Muscle of leg (tissue), 11 donors: ENCODE measurements around the gene CREG2. TPM values are rescaled to one million over a fixed set of nuclear protein-coding genes. Genes with fewer than 3 reads are reported as not detected.
"Not testable (repeated sequence)": the region's sequence is repeated elsewhere in the genome, so short reads cannot be mapped to it uniquely, and the experiment has no call there.

Source experiments
- DNase-seq: peaks from one replicate; pipeline ENCODE4 v3.0.0; 2013
- H3K27ac ChIP-seq: one replicate; pipeline ENCODE4 v1.5.1; 2013; ENCODE audit warnings: mild to moderate bottlenecking, low read length, control low read depth
- H3K27me3 ChIP-seq: one replicate; pipeline ENCODE4 v1.6.1; 2013; ENCODE audit warnings: low read length; ENCODE audit not compliant: control insufficient read depth, insufficient read depth
- H3K36me3 ChIP-seq: one replicate; pipeline ENCODE4 v1.6.1; 2013; ENCODE audit warnings: low read length; ENCODE audit not compliant: control insufficient read depth, insufficient read depth
- H3K4me1 ChIP-seq: one replicate; pipeline ENCODE4 v1.6.1; 2013; ENCODE audit warnings: low read length; ENCODE audit not compliant: control insufficient read depth, insufficient read depth
- H3K4me3 ChIP-seq: one replicate; pipeline ENCODE4 v1.5.1; 2013; ENCODE audit warnings: low read length, control low read depth
- H3K9me3 ChIP-seq: replicated peaks from 2 replicates; pipeline ENCODE4 v1.6.1; 2013; ENCODE audit warnings: low read depth, low read length; ENCODE audit not compliant: control insufficient read depth
- WGBS: methylation state at CpG from one replicate; pipeline ENCODE4 v1.1.5; 2013; ENCODE audit warnings: missing lambda C conversion rate; ENCODE audit not compliant: insufficient coverage; 5-methylcytosine and 5-hydroxymethylcytosine counted together
- polyA plus RNA-seq, 8 donors: library from polyadenylated mRNA; unstranded; fragments of 120-200 nt; gene quantifications; one replicate each; pipeline versions ENCODE4 v1.2.1 to v1.2.3, GENCODE V29; 2013; ENCODE audit warnings: inconsistent platforms in 1 of 8, low replicate concordance in 1 of 8; ENCODE audit not compliant: insufficient read length in 8 of 8, insufficient read depth in 1 of 8
- total RNA-seq: library from RNA; stranded (reverse); fragments of 120-200 nt; gene quantifications from one replicate; pipeline ENCODE4 v1.2.4, GENCODE V29; 2013

CREG2 gene
- total and polyA plus RNA-seq, 9 donors: 2.4 to 5.3 (median 3.5) TPM

DNA sequence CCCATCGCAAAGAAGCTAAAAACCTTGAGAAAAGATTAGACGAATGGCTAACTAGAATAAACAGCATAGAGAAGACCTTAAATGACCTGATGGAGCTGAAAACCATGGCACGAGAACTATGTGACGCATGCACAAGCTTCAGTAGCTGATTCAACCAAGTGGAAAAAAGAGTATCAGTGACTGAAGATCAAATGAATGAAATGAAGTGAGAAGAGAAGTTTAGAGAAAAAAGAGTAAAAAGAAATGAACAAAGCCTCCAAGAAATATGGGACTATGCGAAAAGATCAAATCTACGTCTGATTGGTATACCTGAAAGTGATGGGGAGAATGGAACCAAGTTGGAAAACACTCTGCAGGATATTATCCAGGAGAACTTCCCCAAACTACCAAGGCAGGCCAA lies 70.7 kb downstream of the CREG2 start:
- not testable (repeated sequence) for H3K27me3 ChIP-seq, H3K27ac ChIP-seq, DNase-seq, H3K4me3 ChIP-seq, H3K9me3 ChIP-seq, H3K4me1 ChIP-seq, H3K36me3 ChIP-seq
- WGBS: no CpG with 5 or more reads among the region's 6 CpGs

DNA sequence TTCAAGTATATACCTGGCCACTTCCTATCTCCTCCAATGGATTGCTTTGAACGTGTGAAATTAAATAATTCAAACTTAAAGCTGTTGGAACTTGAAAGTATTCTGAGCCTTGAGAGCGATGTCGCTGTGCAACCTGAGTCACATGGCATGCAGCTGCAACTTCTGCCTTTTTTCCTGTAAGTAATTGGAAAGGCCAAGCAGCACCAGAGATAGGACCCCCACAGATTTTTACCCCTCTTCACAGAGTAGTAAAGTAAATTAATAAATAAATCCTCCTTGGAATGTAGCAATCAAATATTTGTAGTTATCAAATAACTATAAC lies 75.6 kb downstream of the CREG2 start:
- H3K27me3 ChIP-seq: no peaks in the 10 kb centered on the region
- DNase-seq: no peak
- H3K9me3 ChIP-seq: no peaks in the 10 kb centered on the region
- no peaks in the 10 kb centered on the region for H3K36me3 ChIP-seq
- WGBS: no CpG with 5 or more reads among the region's 3 CpGs
- peaks cover 7% of the 10 kb centered on the region for H3K4me1 ChIP-seq
- H3K4me3 ChIP-seq: no peak overlapping the region
- no peak overlapping the region for H3K27ac ChIP-seq

DNA sequence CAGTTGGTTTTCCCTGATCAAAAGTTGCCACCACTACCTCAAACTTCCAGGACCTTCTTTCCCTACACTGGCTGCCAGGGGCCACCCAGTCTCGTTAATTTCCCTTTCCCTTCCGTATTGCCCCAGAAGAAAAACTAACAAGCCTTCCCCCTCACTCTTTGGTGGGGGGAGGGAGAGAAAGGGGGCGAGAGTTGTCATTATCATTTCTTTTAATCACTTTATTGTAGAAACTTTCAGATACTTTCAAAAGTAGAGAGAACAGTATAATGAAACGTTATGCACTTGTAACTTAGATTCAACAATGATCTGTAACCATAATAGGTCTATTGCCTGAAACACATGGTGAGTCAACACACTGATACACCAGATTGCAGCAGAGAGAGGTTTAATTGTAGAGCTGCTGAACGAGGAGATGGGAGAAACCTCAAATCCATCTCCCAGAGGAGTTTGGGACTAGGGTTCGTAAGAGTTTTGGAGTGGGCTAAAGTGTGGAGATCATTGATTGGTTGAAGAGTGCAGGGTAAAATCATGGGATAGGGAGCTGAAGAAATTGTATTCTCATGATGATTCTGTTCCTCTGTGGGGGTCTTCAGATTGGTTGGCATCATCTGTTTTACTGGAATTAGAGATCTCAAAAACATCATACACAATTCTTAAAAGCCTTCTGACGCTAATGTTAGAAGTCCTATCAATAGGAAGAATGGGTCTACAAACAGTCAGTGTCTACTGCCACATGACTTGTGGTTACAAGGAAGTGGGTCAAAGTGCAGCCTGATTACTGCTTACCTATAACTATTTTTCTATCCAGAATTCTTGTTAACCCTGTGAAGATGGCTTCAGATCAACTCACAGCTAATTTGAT lies 76.2 kb downstream of the CREG2 start:
- Histone ChIP-seq H3K36me3 (no peaks in the 10 kb centered on the region), H3K9me3 (no peaks in the 10 kb centered on the region), H3K27me3 (no peaks in the 10 kb centered on the region), H3K4me3 (no peak overlapping the region), H3K4me1 (peaks cover 11% of the 10 kb centered on the region), H3K27ac (no peak overlapping the region)
- DNase-seq: no peak
- WGBS: no CpG with 5 or more reads among the region's 7 CpGs

DNA sequence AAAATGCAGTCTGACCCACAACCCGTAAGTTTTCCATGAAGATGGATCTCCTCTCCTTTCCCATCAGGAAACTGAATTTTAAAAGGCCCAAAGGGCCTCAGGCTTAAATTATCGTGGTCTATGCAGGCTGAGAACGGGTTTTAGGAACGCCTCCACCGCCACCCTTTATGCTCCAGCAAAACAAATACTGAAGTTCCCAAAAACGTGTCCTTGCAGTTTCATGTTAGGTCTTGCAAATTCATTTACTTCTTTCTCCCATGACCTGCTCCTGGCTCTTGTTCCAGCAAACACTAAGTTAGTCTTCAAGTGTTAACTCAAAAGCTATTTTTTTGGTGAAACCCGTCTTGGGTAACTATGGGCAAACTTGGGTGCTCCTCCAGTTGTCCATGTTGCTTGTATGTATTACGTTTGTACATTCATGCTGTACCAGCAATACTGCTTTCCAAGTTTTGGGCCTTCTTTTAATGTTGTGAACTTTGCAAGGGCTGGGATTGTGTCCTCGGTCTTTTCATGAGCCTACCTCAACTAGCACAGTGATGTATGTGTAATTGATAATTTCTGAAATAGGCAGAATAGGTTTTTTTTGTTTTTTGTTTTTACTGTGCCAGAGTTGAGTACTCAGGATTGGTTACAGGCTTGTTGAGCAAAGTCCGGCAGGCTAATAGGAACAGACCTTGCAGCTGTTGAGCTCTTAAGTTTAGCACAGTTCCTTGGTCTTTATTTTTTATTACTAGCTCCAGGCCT lies 77.0 kb downstream of the CREG2 start:
- no peaks in the 10 kb centered on the region for H3K9me3 ChIP-seq
- no peak for DNase-seq
- H3K27me3 ChIP-seq: no peaks in the 10 kb centered on the region
- WGBS: 69% methylated on average over 7 of the region's 10 CpGs
- peaks cover 13% of the 10 kb centered on the region for H3K4me1 ChIP-seq
- H3K36me3 ChIP-seq: no peaks in the 10 kb centered on the region
- no peak overlapping the region for H3K27ac ChIP-seq
- no peak overlapping the region for H3K4me3 ChIP-seq

DNA sequence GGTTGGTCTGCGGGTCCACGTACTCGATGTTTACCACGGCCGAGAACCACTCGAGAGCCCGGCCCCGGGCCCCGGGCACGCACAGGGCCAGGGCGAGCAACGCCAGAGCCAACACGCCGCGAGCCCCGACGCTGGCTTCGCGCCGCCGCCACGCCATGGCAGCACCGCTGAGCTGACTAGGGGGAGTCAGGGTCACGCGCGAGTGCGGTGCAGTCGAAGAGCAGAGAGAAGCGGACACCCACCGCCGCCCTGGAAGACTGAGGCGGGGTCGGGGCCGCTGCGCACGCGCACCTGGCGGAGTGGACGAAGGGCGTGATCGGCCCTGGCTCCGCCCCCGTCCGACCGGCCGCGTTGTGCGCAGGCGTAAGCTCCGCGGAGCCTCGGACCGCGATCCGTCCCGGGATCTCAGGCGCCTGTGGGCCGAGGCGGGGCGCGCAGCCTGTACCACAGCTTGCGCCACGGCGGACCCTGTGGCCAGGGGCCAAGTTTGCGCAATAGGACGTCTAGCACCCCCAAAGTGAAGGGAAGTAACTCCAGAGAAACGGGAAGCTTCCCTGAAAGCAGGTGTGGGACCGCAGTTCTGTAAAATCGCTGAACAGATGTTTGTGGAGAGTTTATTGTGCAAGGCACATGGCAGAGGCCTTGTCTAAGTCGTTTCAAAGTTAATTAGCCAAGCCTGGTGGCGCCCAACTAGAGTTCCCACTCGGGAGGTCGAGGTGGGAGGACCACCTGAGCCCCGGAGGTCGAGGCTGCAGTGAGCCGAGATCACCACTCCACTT lies 78.7 kb downstream of the CREG2 start, which contains the start of gene RNF149:
TSS of gene RNF149 (minus strand) at position 270 of the 779 bp plus-strand sequence. CDS start at position 157, 113 bp downstream.
- no peaks in the 10 kb centered on the region for H3K27me3 ChIP-seq
- peaks cover 13% of the 10 kb centered on the region for H3K4me1 ChIP-seq
- H3K27ac ChIP-seq: peak within 1 kb of the TSS; percentile 88
- WGBS: 1% methylated on average over 73 of the region's 76 CpGs
- peak within 1 kb of the TSS; percentile 76 for H3K4me3 ChIP-seq
- H3K9me3 ChIP-seq: no peaks in the 10 kb centered on the region
- peaks cover 2% of the 10 kb centered on the region for H3K36me3 ChIP-seq
- peak; percentile 95 for DNase-seq

DNA sequence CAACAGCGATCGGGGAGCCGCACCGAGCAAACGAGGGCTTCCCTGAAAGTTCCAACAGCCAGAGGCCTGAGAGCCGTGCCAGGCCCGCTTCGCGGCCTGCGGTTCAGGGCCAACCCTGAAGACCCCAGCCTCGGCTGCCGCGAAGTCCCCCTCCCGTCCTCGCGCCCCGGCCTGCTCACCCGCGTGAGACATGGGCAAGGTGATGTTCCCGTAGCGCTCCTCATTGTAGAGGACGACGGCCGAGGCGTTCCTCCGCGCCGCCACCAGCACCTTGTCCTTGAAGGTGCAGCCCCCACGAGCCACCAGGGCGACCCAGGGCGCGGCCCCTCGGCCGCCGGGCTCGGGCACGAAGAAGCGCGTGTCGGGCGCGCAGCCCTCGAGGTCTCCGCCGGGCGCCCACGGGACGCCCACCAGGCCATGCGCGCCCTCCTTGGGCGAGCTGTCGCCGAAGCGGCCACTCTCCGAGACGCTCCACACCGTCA lies 79.3 kb downstream of the CREG2 start:
- Histone ChIP-seq H3K36me3 (peaks cover 2% of the 10 kb centered on the region), H3K27me3 (no peaks in the 10 kb centered on the region), H3K4me3 (peak overlapping the region; percentile 76), H3K27ac (peak overlapping the region; percentile 63), H3K9me3 (no peaks in the 10 kb centered on the region), H3K4me1 (peaks cover 13% of the 10 kb centered on the region)
- DNase-seq: peak; percentile 36
- under 1% methylated on average over 57 of the region's 57 CpGs for WGBS

DNA sequence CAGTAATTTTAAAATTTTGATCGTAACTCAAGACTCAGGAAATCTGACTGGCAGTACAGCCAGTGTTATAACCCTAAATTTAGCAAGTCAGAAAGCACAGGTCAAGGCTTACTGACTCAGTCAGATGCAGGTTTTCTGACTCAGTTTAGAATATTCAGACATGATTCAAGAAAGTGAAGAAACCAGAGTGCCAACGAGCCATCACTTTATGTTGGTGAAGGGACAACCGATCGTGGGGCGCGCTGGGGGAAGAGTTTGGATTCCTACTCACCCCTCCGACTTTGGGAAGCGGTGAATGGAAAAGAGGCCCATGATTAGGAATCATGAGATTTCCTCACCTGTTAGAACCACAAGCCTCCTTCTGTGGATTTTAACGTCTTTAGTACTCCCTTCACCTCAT lies 79.8 kb downstream of the CREG2 start:
- Histone ChIP-seq H3K4me1 (peaks cover 13% of the 10 kb centered on the region), H3K4me3 (peak overlapping the region; percentile 76), H3K27me3 (no peaks in the 10 kb centered on the region), H3K27ac (peak overlapping the region; percentile 63), H3K9me3 (no peaks in the 10 kb centered on the region), H3K36me3 (peaks cover 2% of the 10 kb centered on the region)
- 80% methylated on average over 1 of the region's 9 CpGs for WGBS
- DNase-seq: no peak

DNA sequence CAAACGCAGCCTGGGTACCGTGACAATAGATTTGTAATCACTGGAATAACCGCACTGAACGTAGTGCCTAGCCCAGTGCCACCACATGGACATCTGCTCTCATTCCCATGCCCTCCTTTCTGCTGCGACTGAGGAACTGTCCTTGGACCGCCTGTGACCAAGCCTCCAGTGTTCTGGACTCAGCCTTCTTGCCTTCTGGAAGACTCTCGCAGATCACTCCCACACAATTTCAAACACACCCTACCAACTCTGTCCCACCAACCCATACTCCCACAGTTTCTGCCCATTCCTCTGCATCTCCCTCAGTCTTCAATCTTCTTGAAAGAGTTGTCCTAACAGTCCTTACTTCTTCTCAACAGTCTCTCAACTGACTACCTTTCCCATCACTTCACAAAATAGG lies 80.9 kb downstream of the CREG2 start:
- 76% methylated on average over 7 of the region's 7 CpGs for WGBS
- H3K27me3 ChIP-seq: no peaks in the 10 kb centered on the region
- peaks cover 2% of the 10 kb centered on the region for H3K36me3 ChIP-seq
- H3K27ac ChIP-seq: peak overlapping the region; percentile 63
- peak overlapping the region; percentile 76 for H3K4me3 ChIP-seq
- peaks cover 13% of the 10 kb centered on the region for H3K4me1 ChIP-seq
- DNase-seq: no peak
- no peaks in the 10 kb centered on the region for H3K9me3 ChIP-seq

DNA sequence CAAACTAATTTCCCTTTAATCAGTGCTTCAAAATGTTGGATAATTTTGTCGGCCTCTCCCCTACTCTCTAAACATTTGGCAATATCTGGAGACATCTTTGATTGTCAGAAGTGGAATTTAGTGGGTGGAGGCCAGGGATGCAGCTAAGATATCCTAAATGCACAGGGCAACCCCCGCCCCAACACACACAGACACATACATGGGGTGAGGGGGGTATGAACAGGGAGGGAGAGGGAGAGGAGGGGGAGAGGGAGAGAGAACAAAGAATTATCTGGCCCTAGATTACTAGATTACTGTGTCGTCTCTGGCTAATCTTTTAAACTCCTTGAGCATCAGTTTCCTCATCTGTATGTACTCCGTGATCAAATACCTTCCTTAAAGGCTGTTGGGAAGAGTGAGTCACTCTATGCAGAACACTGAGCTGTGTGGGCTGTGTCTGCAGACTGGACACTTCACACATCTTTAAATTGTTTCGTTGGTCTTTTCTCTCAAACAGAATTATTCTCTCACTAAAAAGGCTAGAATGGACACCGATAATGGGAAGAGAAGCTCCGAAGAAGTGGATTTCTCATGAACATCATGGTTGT lies 81.7 kb downstream of the CREG2 start:
- Histone ChIP-seq H3K27ac (no peak overlapping the region), H3K27me3 (no peaks in the 10 kb centered on the region), H3K4me1 (peaks cover 13% of the 10 kb centered on the region), H3K9me3 (no peaks in the 10 kb centered on the region), H3K4me3 (no peak overlapping the region), H3K36me3 (peaks cover 2% of the 10 kb centered on the region)
- no peak for DNase-seq
- no CpG with 5 or more reads among the region's 7 CpGs for WGBS
